Ishikawa (cell line): ENCODE measurements around the gene TTLL1.

ENCODE experiments used
- CEBPB ChIP-seq: IDR thresholded peaks from 2 replicates; pipeline ENCODE4 v1.6.1; 2012
- CREB1 ChIP-seq: IDR thresholded peaks from 2 replicates; pipeline ENCODE4 v1.6.1; 2012; ENCODE audit warnings: low read depth
- EGR1 ChIP-seq: IDR thresholded peaks from 2 replicates; pipeline ENCODE4 v1.6.1; 2012
- EP300 ChIP-seq: IDR thresholded peaks from 2 replicates; pipeline ENCODE4 v1.6.1; 2012; ENCODE audit warnings: borderline replicate concordance
- FOXM1 ChIP-seq: IDR thresholded peaks from 2 replicates; pipeline ENCODE4 v1.6.1; 2012; ENCODE audit warnings: low read depth, borderline replicate concordance
- NFIC ChIP-seq: IDR thresholded peaks from 2 replicates; pipeline ENCODE4 v1.6.1; 2012
- RAD21 ChIP-seq: IDR thresholded peaks from 2 replicates; pipeline ENCODE4 v1.6.1; 2012; ENCODE audit warnings: low read depth
- TAF1 ChIP-seq: IDR thresholded peaks from 2 replicates; pipeline ENCODE4 v1.6.1; 2012; ENCODE audit warnings: low read depth, mild to moderate bottlenecking
- TCF12 ChIP-seq: IDR thresholded peaks from 2 replicates; pipeline ENCODE4 v1.6.1; 2012; ENCODE audit warnings: low read depth
- TEAD4 ChIP-seq: IDR thresholded peaks from 2 replicates; pipeline ENCODE4 v1.6.1; 2012
- YY1 ChIP-seq: IDR thresholded peaks from 2 replicates; pipeline ENCODE4 v1.6.1; 2012; ENCODE audit warnings: low read depth
- ZBTB7A ChIP-seq: IDR thresholded peaks from 2 replicates; pipeline ENCODE4 v1.6.1; 2012; ENCODE audit warnings: low read depth
- TF ChIP-seq, protein P1 (sequence below): IDR thresholded peaks from 2 replicates; pipeline ENCODE4 v1.6.1; 2012
- TF ChIP-seq, protein P2 (sequence below): IDR thresholded peaks from 2 replicates; pipeline ENCODE4 v1.6.1; 2012
- TF ChIP-seq, protein P3 (sequence below): IDR thresholded peaks from 2 replicates; pipeline ENCODE4 v1.6.1; 2012; ENCODE audit warnings: low read depth, mild to moderate bottlenecking

TTLL1 gene

DNA sequence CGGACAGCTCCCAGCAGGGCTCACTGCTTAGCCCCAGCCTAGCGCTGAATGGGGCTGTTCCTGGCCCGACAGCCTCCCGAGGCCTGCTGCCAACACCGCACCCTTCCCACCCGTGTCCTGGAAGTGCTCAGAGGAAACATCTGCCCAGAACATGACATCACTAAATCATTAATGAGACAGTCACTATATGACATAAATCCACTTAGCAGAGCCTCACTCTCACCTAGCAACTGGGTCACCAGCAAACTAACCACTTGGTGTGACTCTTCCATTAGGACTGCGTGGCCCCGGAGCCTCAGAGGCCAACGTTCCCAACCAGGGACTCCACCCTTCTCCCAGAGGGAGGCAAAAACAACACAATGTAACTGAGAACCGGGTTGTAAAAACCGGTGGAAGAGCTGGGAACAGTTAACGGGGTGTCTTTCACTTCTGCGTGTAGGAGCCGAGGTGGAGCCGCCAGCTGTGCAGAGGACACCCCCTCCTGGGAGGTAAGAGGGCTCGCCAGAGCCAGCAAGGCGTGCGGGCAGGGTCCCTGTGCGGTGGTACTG is 52.8 kb downstream of the TTLL1 start:
- TF ChIP-seq TCF12 = no peak
- no peak for TF ChIP-seq NFIC
- TF ChIP-seq TAF1 = no peak
- TF ChIP-seq RAD21 = no peak

DNA sequence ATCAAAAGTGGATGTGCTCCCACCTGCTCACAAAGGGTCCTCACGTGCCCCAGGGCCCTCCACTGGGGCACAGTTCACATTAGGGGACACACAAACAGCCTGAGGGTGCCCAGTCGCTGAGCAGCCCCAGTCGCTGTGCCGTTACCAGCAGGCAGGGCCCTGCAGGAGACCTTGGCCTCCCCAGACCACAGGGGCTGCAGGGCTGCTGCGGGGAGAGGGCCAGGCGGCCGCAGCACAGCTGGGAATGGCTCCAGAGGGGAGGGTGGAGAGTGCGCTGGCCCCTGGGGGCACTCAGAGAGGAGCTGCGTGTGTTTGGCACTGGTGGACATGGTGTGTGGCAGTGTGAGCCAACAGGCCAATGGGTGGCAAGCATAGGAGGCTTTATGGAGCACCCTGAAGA is 53.9 kb downstream of the TTLL1 start:
- TF ChIP-seq, protein P1, sequence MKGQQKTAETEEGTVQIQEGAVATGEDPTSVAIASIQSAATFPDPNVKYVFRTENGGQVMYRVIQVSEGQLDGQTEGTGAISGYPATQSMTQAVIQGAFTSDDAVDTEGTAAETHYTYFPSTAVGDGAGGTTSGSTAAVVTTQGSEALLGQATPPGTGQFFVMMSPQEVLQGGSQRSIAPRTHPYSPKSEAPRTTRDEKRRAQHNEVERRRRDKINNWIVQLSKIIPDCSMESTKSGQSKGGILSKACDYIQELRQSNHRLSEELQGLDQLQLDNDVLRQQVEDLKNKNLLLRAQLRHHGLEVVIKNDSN = no peak
- TF ChIP-seq EGR1 (no peak), YY1 (no peak), RAD21 (no peak), CREB1 (no peak), EP300 (no peak), TAF1 (no peak), TCF12 (no peak), CEBPB (no peak), TEAD4 (no peak), NFIC (no peak), FOXM1 (no peak), ZBTB7A (no peak)
- TF ChIP-seq, protein P2, sequence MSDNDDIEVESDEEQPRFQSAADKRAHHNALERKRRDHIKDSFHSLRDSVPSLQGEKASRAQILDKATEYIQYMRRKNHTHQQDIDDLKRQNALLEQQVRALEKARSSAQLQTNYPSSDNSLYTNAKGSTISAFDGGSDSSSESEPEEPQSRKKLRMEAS = no peak
- TF ChIP-seq, protein P3, sequence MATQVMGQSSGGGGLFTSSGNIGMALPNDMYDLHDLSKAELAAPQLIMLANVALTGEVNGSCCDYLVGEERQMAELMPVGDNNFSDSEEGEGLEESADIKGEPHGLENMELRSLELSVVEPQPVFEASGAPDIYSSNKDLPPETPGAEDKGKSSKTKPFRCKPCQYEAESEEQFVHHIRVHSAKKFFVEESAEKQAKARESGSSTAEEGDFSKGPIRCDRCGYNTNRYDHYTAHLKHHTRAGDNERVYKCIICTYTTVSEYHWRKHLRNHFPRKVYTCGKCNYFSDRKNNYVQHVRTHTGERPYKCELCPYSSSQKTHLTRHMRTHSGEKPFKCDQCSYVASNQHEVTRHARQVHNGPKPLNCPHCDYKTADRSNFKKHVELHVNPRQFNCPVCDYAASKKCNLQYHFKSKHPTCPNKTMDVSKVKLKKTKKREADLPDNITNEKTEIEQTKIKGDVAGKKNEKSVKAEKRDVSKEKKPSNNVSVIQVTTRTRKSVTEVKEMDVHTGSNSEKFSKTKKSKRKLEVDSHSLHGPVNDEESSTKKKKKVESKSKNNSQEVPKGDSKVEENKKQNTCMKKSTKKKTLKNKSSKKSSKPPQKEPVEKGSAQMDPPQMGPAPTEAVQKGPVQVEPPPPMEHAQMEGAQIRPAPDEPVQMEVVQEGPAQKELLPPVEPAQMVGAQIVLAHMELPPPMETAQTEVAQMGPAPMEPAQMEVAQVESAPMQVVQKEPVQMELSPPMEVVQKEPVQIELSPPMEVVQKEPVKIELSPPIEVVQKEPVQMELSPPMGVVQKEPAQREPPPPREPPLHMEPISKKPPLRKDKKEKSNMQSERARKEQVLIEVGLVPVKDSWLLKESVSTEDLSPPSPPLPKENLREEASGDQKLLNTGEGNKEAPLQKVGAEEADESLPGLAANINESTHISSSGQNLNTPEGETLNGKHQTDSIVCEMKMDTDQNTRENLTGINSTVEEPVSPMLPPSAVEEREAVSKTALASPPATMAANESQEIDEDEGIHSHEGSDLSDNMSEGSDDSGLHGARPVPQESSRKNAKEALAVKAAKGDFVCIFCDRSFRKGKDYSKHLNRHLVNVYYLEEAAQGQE = no peak

DNA sequence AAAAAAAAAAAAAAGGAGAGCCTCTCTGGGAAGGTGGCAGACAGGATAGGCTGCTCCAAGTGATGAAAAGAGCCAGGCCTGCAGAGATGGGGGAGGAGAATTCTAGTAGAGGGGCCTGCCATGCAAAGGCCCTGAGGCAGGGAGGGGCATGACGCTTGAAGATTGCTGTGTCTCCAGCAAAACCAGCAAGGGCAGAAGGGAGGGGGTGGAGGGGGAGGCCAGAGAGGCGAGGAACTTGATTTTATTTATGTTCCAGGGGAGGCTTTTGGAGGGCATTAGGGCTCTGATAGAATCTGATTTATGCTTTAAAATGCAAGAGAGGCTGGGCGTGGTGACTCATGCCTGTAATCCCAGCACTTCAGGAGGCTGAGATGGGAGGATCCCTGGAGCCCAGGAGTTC is 57.6 kb downstream of the TTLL1 start:
- TF ChIP-seq NFIC = no peak
- no peak for TF ChIP-seq CREB1
- TF ChIP-seq, protein P2 = no peak
- no peak for TF ChIP-seq FOXM1
- TF ChIP-seq, protein P3 = no peak
- no peak for TF ChIP-seq YY1
- TF ChIP-seq ZBTB7A = no peak
- TF ChIP-seq, protein P1 = no peak
- TF ChIP-seq TCF12 = no peak
- TF ChIP-seq CEBPB = no peak
- no peak for TF ChIP-seq TEAD4
- TF ChIP-seq EP300 = no peak
- no peak for TF ChIP-seq EGR1
- no peak for TF ChIP-seq RAD21
- no peak for TF ChIP-seq TAF1

DNA sequence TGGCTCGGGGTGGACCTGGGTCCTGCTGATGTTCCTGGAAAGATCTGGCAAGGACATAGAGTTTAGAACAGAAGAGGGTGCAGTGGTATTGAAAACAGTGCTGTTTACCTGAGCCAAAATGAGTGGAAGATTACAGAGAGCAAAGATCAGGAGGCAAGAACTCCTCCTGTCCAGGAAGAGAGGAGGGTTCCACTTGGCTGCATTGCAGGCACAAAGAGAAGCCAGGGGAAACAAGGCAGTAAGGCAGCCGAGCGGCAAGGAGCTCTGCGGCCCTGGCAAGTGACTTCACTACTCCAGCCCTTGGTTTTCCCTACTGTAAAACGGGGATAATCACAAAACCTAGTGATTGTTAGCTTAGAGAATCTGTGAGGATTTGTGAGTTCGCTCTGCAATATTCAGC is 70.6 kb downstream of the TTLL1 start:
- TF ChIP-seq, protein P2 = 0 out of 2 replicates have a peak, but pooled peaks have one; percentile 32
- TF ChIP-seq TEAD4 = 0 out of 2 replicates have a peak, but pooled peaks have one; percentile 8
- peak; percentile 28; the same call in 1 of the 2 replicates for TF ChIP-seq EP300
- peak; percentile 49 for TF ChIP-seq NFIC
- TF ChIP-seq, protein P3 = no peak
- peak; percentile 34; the same call in 1 of the 2 replicates for TF ChIP-seq RAD21
- 0 out of 2 replicates have a peak, but pooled peaks have one; percentile 33 for TF ChIP-seq TCF12
- TF ChIP-seq YY1 = no peak
